ENCODE results near the gene GGCX. TPM values are rescaled to one million over a fixed set of nuclear protein-coding genes. Genes with fewer than 3 reads are reported as not detected.

The GGCX gene
- total and polyA plus RNA-seq, 2 of the 13 experiments (the other 11 are each of a cell fraction or from before 2014, with no cell fraction given), result 72.5 to 103 TPM

- H3K27ac ChIP-seq (ENCODE audit: extremely low read length, insufficient read depth, low read length), result no peak overlapping the region
- no peak overlapping the region for H2AFZ ChIP-seq (ENCODE audit: low read length)
- in situ Hi-C loops (cut with HindIII; ENCODE audit: extremely low pct_ligation_motif_present, low pct_unique_long_range_greater_than_20kb) (no loop called here), intact Hi-C loops (cut with micrococcal nuclease; ENCODE audit: unreplicated experiment) (loop anchor here (5.0 kb wide), 1 partner anchor 34 kb away; no protein-coding TSS in a partner anchor)
- H3K4me2 ChIP-seq (ENCODE audit: low read depth, low read length), result no peak overlapping the region
- ChIA-PET POLR2A (interaction anchor here (0.5 to 11.7 kb wide), 9 partner anchors 13 to 182 kb away, joined by 3 to 445 read pairs (median 37); partner anchors contain the start of genes ELMOD3, GGCX, RETSAT and SH2D6), CTCF (ENCODE audit: low intra/inter-chr PET ratio, low total read pairs) (no interaction called here)
- H3K9ac ChIP-seq (ENCODE audit: insufficient read depth, low read depth, low read length), result no peak overlapping the region
- H3K27me3 ChIP-seq (ENCODE audit: control insufficient read depth in 1 of 2, insufficient read depth in 2 of 2, low read length in 2 of 2), result no peaks in the 10 kb centered on the region; a peak in 1 of 5 replicates
- no peak overlapping the region; a peak in 1 of 6 replicates for H3K4me3 ChIP-seq (replicated peaks in 1 of 3; ENCODE audit: insufficient read depth in 1 of 3, low read depth in 2 of 3, low read length in 3 of 3)
- DNase-seq (ENCODE audit: low spot score) (no peak), FAIRE-seq (no peak), ATAC-seq (no peak)
- peaks cover 1 to 12% of the 10 kb centered on the region in 2 experiments; a peak in 2 of 5 replicates for H3K36me3 ChIP-seq (replicated peaks in 1 of 2; ENCODE audit: control insufficient read depth in 1 of 2, insufficient read depth in 2 of 2, low read length in 2 of 2)
- H4K20me1 ChIP-seq (ENCODE audit: insufficient read depth, low read length), result peaks cover 20% of the 10 kb centered on the region
- WGBS (ENCODE audit: low lambda C conversion rate), result 97% methylated on average over 3 of the region's 3 CpGs
- peaks cover 39% of the 10 kb centered on the region for H3K79me2 ChIP-seq (ENCODE audit: insufficient read depth, low read length)
- no peaks in the 10 kb centered on the region for H3K9me3 ChIP-seq (ENCODE audit: low read length)
- no peak for TF ChIP-seq RFX5 (IDR thresholded peaks at IDR 0.05; ENCODE audit: low read depth, low read length)
- no peak for TF ChIP-seq ZNF235 (CRISPR knock-in tag; IDR thresholded peaks at IDR 0.05; ENCODE audit: borderline replicate concordance)
- TF ChIP-seq ZNF18 (CRISPR knock-in tag; IDR thresholded peaks at IDR 0.05; ENCODE audit: insufficient replicate concordance), result no peak
- no peak for TF ChIP-seq ZNF703 (CRISPR knock-in tag; IDR thresholded peaks at IDR 0.05; ENCODE audit: borderline replicate concordance)
- TF ChIP-seq FOSL1 (CRISPR knock-in tag; IDR thresholded peaks at IDR 0.05; ENCODE audit: borderline replicate concordance), result no peak
- no peak for TF ChIP-seq SMARCC2 (IDR thresholded peaks at IDR 0.05)
- TF ChIP-seq PREB (CRISPR knock-in tag; IDR thresholded peaks at IDR 0.05), result no peak
- TF ChIP-seq MAFK (conservative IDR thresholded peaks at IDR 0.05 in 1 of 2, IDR thresholded peaks at IDR 0.05 in 1 of 2; ENCODE audit: low read length in 2 of 2), result no peak
- TF ChIP-seq ARID3A (IDR thresholded peaks at IDR 0.05; ENCODE audit: low read depth, low read length), result no peak
- no peak for TF ChIP-seq ZNF317 (CRISPR knock-in tag; IDR thresholded peaks at IDR 0.05)
- TF ChIP-seq HINFP (CRISPR knock-in tag; IDR thresholded peaks at IDR 0.05; ENCODE audit: low read depth), result no peak
- BruUV-seq (replicated peaks), result no TSS peak
- H3K4me1 ChIP-seq (ENCODE audit: insufficient read depth, low read length), result peaks cover 24% of the 10 kb centered on the region
These were observed 24.8 kb downstream of the GGCX start for GRCh38 chr2:85536479-85536878.

Measured in HepG2 (cell line).